PC-9 (cell line): ENCODE results near the gene SCN7A. TPM values are rescaled to one million over a fixed set of nuclear protein-coding genes. Genes with fewer than 3 reads are reported as not detected.
A peak's percentile ranks its signal among the peaks of the same experiment; 100 is the strongest.

Experiments used
- BruUV-seq: library from RNA; stranded (reverse); fragments of 400-500 nt; replicated peaks from 2 replicates; lab custom pipeline; 2021; lab: Mats Ljungman, UMichigan
- CTCF ChIA-PET: fragments of 300-600 bp; sonication (Branson Sonifier 250); formaldehyde crosslinking; loops from one replicate; lab custom pipeline; 2022; ENCODE audit warnings: antibody characterized with exemption; lab: Charles Lee
- POLR2A ChIA-PET: fragments of 300-600 bp; sonication (Branson Sonifier 250); formaldehyde crosslinking; loops from one replicate; lab custom pipeline; 2022; ENCODE audit warnings: antibody characterized with exemption; ENCODE audit not compliant: unreplicated experiment; lab: Charles Lee
- DNase-seq, 2 experiments: peaks; one replicate each; pipeline versions ENCODE4 v3.0.0 to v3.0.0-alpha.2; 2015 to 2022; ENCODE audit warnings: mixed read lengths in 1 of 2
- H2AFZ ChIP-seq: fragments of 200-600 bp; sonication (generic); 2 replicates; pipeline ENCODE4 v1.8.1; 2017; ENCODE audit warnings: antibody characterized with exemption
- H3F3A ChIP-seq: fragments of 200-600 bp; sonication (generic); 2 replicates; pipeline ENCODE4 v1.8.1; 2017; ENCODE audit warnings: antibody characterized with exemption, mild to moderate bottlenecking, low read depth; ENCODE audit not compliant: insufficient read depth
- H3K27ac ChIP-seq: fragments of 200-600 bp; sonication (generic); 2 replicates; pipeline ENCODE4 v1.6.1; 2016; ENCODE audit warnings: mixed run types
- H3K27me3 ChIP-seq: fragments of 200-600 bp; sonication (generic); 2 replicates; pipeline ENCODE4 v1.6.1; 2016; ENCODE audit warnings: low read depth, mixed run types; ENCODE audit not compliant: insufficient read depth
- H3K36me3 ChIP-seq: fragments of 200-600 bp; sonication (generic); 2 replicates; pipeline ENCODE4 v1.6.1; 2016; ENCODE audit warnings: low read depth, mixed run types
- H3K4me1 ChIP-seq: fragments of 200-600 bp; sonication (generic); replicated peaks from 2 replicates; pipeline ENCODE4 v1.6.1; 2016; ENCODE audit warnings: mixed run types; ENCODE audit not compliant: insufficient read depth
- H3K4me2 ChIP-seq: fragments of 200-600 bp; sonication (generic); 2 replicates; pipeline ENCODE4 v1.6.1; 2017; ENCODE audit warnings: mixed run types
- H3K4me3 ChIP-seq: fragments of 200-600 bp; sonication (generic); 2 replicates; pipeline ENCODE4 v1.6.1; 2016; ENCODE audit warnings: mixed run types
- H3K79me2 ChIP-seq: fragments of 200-600 bp; sonication (generic); 2 replicates; pipeline ENCODE4 v1.6.1; 2017; ENCODE audit warnings: low read depth, mixed run types
- H3K9me2 ChIP-seq: fragments of 200-600 bp; sonication (generic); 2 replicates; pipeline ENCODE4 v1.8.1; 2017; ENCODE audit warnings: mild to moderate bottlenecking; ENCODE audit not compliant: insufficient read depth
- H3K9me3 ChIP-seq: fragments of 200-600 bp; sonication (generic); 2 replicates; pipeline ENCODE4 v1.8.1; 2016; ENCODE audit warnings: low read depth; ENCODE audit not compliant: insufficient read depth
- H4K20me1 ChIP-seq: fragments of 200-600 bp; sonication (generic); 2 replicates; pipeline ENCODE4 v1.8.1; 2017; ENCODE audit not compliant: insufficient read depth
- CTCF ChIP-seq: fragments of 200-600 bp; sonication (generic); conservative IDR thresholded peaks from 2 replicates; pipeline ENCODE4 v1.6.1; 2017; ENCODE audit warnings: mixed run types, antibody characterized with exemption, mild to moderate bottlenecking, moderate library complexity
- EZH2 ChIP-seq: fragments of 200-600 bp; sonication (generic); IDR thresholded peaks from 2 replicates; pipeline ENCODE4 v1.8.0; 2017; ENCODE audit warnings: antibody characterized with exemption, low read depth
- intact Hi-C: fragments of 100-400 bp; cut with micrococcal nuclease; formaldehyde crosslinking; loops from one replicate; pipeline ENCODE4 v1.10.0; 2022; ENCODE audit not compliant: unreplicated experiment
- total RNA-seq: library from RNA; stranded (reverse); gene quantifications from 2 replicates; pipeline ENCODE4 v1.2.3, GENCODE V29; 2021

SCN7A gene
- total RNA-seq, 1 experiment from 2014 or later, result not detected

- intact Hi-C loops, result no loop called here
- Histone ChIP-seq H3K9me2 (no peaks in the 10 kb centered on the region), H3F3A (no peaks in the 10 kb centered on the region), H3K79me2 (no peaks in the 10 kb centered on the region), H3K27me3 (no peaks in the 10 kb centered on the region), H4K20me1 (no peaks in the 10 kb centered on the region), H3K4me3 (no peak overlapping the region), H3K36me3 (no peaks in the 10 kb centered on the region), H3K9me3 (no peaks in the 10 kb centered on the region), H3K27ac (no peak overlapping the region), H2AFZ (no peak overlapping the region), H3K4me1 (no peaks in the 10 kb centered on the region), H3K4me2 (no peak overlapping the region)
- ChIA-PET POLR2A (no interaction called here), CTCF (no interaction called here)
- no TSS peak for BruUV-seq
- DNase-seq, result no peak
- TF ChIP-seq CTCF, result no peak
- no peak for TF ChIP-seq EZH2
These were observed 61.7 kb downstream of the SCN7A start for GRCh38 chr2:166432331-166432730.

DNA sequence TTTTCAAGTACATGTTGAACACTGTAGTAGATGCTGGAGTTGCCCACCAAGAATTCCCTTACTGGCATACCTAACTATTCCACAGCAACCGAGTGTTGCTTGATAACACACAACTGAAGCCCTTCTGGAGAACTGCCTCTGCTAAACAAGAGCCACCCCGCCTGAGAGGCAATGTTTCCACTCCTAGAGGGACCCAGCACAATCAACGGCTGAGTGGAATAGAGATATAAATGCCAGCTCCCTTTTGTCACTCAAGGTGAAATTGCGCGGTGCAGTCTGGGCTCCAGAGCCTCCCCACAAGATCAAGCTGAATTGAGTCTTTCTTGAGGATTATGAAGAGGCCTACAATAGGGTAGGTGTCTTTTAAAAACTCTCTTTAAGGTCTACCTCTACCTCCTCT, 69.2 kb downstream of the SCN7A start:
- TF ChIP-seq EZH2 (no peak), CTCF (no peak)
- no peaks in the 10 kb centered on the region for H3K27me3 ChIP-seq
- intact Hi-C loops, result loop anchor here (10.0 kb wide), 1 partner anchor 360 kb away; no protein-coding TSS in a partner anchor
- no peaks in the 10 kb centered on the region for H3K9me2 ChIP-seq
- no peaks in the 10 kb centered on the region for H4K20me1 ChIP-seq
- CTCF ChIA-PET, result no interaction called here
- no TSS peak for BruUV-seq
- no peak for DNase-seq
- no peak overlapping the region for H2AFZ ChIP-seq
- no peaks in the 10 kb centered on the region for H3K4me1 ChIP-seq
- no peak overlapping the region for H3K4me2 ChIP-seq
- H3K36me3 ChIP-seq, result no peaks in the 10 kb centered on the region
- H3K27ac ChIP-seq, result no peak overlapping the region
- H3K9me3 ChIP-seq, result no peaks in the 10 kb centered on the region
- H3F3A ChIP-seq, result no peaks in the 10 kb centered on the region
- POLR2A ChIA-PET, result no interaction called here
- no peaks in the 10 kb centered on the region for H3K79me2 ChIP-seq
- H3K4me3 ChIP-seq, result no peak overlapping the region

DNA sequence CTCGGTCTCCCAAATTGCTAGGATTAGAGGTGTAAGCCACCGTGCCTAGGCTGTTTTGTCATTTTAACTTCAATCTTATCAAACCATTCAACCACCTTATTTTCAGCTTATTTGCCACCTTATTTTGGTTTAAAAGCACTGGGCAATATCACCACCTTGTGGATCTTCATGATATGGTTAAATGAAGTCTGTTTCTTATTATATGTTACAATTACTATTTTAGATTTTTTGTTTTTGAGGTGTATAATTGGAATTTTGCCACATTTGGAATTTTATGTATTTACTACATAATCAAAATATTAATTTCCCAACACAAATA, 74.5 kb downstream of the SCN7A start:
- Histone ChIP-seq H3F3A (no peaks in the 10 kb centered on the region), H3K36me3 (no peaks in the 10 kb centered on the region), H3K9me2 (no peaks in the 10 kb centered on the region), H3K4me3 (no peak overlapping the region), H2AFZ (0 out of 2 replicates have a peak overlapping the region, but pooled peaks have one; percentile 68), H3K79me2 (no peaks in the 10 kb centered on the region), H3K9me3 (no peaks in the 10 kb centered on the region), H3K27me3 (no peaks in the 10 kb centered on the region), H3K4me1 (no peaks in the 10 kb centered on the region), H3K27ac (no peak overlapping the region), H4K20me1 (no peaks in the 10 kb centered on the region), H3K4me2 (no peak overlapping the region)
- TF ChIP-seq CTCF (peak; percentile 63), EZH2 (no peak)
- DNase-seq, result no peak
- BruUV-seq, result no TSS peak
- CTCF ChIA-PET, result interaction anchor here (0.6 to 0.9 kb wide), 2 partner anchors 59 to 1681 kb away, joined by 3 to 4 read pairs; no protein-coding TSS in a partner anchor
- POLR2A ChIA-PET, result no interaction called here
- intact Hi-C loops, result loop anchor here (1.0 to 2.0 kb wide), 2 partner anchors 240 to 467 kb away; partner anchors contain the start of gene TTC21B
